Erythroblast (primary cell): ENCODE results near the gene ADSL.

Experiments used
- GATA1 ChIP-seq: IDR thresholded peaks from 2 replicates; pipeline ENCODE4 v1.6.1; 2011; ENCODE audit warnings: low read depth, mild to moderate bottlenecking, control low read depth, low read length, moderate library complexity
- POLR2A ChIP-seq: IDR thresholded peaks from 2 replicates; pipeline ENCODE4 v1.6.1; 2011; ENCODE audit warnings: mild to moderate bottlenecking, low read length

DNA sequence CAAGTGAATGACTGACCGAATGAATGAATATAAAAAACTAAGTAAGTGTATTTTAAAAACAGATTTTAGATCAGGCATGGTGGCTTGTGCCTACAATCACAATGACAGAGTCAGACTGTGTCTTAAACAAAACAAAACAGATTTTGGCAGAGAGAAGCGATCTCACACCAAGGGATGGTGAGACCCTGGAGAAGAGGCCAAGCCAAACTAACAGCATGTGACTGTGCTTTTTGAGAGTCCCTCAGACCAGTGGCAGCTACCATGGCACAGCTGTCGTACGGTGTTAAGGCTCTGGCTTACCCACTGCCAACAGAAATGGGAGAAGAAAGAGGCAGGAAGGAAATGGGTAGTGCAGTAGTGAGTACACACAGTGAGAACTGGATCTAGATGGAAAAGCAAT lies 84.7 kb downstream of the ADSL start:
- TF ChIP-seq POLR2A (no peak), GATA1 (no peak)
